Calu3 (cell line): ENCODE results near the gene TUBGCP5. TPM values are rescaled to one million over a fixed set of nuclear protein-coding genes. Genes with fewer than 3 reads are reported as not detected.
A peak's percentile ranks its signal among the peaks of the same experiment; 100 is the strongest.
"Not testable (repeated sequence)": the region's sequence is repeated elsewhere in the genome, so short reads cannot be mapped to it uniquely, and the experiment has no call there.

Experiments
- BruUV-seq: library from RNA; stranded (reverse); fragments of 400-500 nt; replicated peaks from 2 replicates; lab custom pipeline; 2021; lab: Mats Ljungman, UMichigan
- CTCF ChIA-PET: fragments of 300-600 bp; sonication (Branson Sonifier 250); formaldehyde crosslinking; loops from one replicate; lab custom pipeline; 2022; ENCODE audit warnings: antibody characterized with exemption; lab: Charles Lee
- DNase-seq: peaks from one replicate; pipeline ENCODE4 v3.0.0; 2022
- H3K27ac Mint-ChIP-seq: one replicate; pipeline ENCODE4 v1.8.0; 2022; ENCODE audit warnings: mixed read lengths; ENCODE audit not compliant: unreplicated experiment
- H3K27me3 Mint-ChIP-seq: one replicate; pipeline ENCODE4 v1.8.0; 2022; ENCODE audit warnings: mixed read lengths; ENCODE audit not compliant: unreplicated experiment
- H3K36me3 Mint-ChIP-seq: one replicate; pipeline ENCODE4 v1.8.0; 2022; ENCODE audit warnings: mild to moderate bottlenecking, moderate library complexity, mixed read lengths; ENCODE audit not compliant: insufficient read depth, unreplicated experiment
- H3K4me1 Mint-ChIP-seq: one replicate; pipeline ENCODE4 v1.8.0; 2022; ENCODE audit warnings: mild to moderate bottlenecking, low read depth, mixed read lengths; ENCODE audit not compliant: unreplicated experiment
- H3K4me3 Mint-ChIP-seq: one replicate; pipeline ENCODE4 v1.8.0; 2022; ENCODE audit warnings: mild to moderate bottlenecking, low read depth, moderate library complexity, mixed read lengths; ENCODE audit not compliant: unreplicated experiment
- H3K9me3 Mint-ChIP-seq: one replicate; pipeline ENCODE4 v1.8.0; 2022; ENCODE audit warnings: low read depth, mixed read lengths; ENCODE audit not compliant: unreplicated experiment
- intact Hi-C: fragments of 100-400 bp; cut with micrococcal nuclease; formaldehyde crosslinking; loops from one replicate; pipeline ENCODE4 v1.10.0; 2022; ENCODE audit not compliant: unreplicated experiment
- total RNA-seq: library from RNA; stranded (reverse); gene quantifications from 2 replicates; pipeline ENCODE4 v1.2.3, GENCODE V29; 2022
- TF ChIP-seq, protein P1 (sequence below): fragments of 200-600 bp; IDR thresholded peaks from one replicate; pipeline ENCODE4 v1.8.0; 2022; ENCODE audit warnings: antibody characterized with exemption; ENCODE audit not compliant: unreplicated experiment

TUBGCP5 gene
- total RNA-seq, 1 experiment from 2014 or later, result 6.8 TPM

DNA sequence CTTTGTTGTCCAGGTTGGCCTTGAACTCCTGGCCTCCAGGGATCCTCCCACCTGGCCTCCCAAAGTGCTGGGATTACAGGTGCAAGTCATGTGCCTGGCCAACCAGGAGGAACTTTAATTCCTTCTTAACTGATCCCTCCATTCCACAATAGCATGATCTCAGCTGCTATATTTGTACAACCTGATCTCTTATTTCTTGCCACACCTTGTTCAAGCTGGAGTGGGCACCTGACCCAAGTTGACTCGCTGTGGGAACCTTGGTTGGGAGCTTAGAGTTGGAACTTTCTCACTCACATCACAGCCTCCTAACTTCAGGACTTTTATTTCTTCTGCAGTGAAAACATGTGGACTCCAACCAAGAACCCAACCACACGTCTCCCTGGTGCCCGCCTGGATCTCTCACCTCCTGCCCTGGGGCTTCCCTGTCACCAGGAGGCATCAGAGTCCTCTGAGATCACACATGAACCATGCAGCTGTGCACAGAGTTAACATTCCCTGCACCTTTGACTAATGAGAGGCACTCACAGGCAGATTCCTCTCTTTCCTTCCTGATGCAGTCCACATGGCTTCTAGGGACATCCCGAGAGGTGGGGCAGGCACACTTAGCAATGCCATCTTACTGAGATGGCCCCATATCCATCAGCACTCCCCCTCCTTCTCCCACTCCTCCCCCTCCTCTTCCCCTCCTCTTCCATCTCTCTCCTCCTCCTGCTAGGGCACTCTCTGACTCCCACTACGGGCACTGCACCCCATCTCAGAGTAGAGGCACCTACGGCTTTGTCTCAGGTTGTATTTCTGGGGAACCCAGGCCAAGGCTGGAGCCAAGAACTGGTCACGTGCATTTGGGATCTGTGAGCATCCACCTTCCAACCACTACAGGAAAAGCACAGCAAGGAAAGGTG, 49.5 kb downstream of the TUBGCP5 start:
- intact Hi-C loops, result no loop called here
- no peak overlapping the region for H3K27ac Mint-ChIP-seq

DNA sequence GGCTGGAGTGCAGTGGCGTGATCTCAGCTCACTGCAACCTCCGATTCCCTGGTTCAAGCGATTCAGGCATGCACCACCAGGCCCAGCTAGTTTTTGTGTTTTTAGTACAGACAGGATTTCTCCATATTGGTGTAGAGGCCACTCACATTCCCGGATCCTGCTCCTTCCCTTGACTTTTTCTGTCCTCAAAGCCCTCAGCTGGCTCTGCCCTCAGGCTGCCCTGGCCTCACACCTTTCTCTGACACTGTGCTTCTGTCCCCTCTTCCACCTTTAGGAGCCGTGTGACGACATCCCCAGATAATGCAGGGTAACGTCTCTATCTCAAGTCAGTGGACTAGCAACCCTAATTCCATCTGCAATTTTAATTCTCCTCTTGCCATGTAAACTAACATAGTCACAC, 50.6 kb downstream of the TUBGCP5 start:
- TF ChIP-seq, protein P1, sequence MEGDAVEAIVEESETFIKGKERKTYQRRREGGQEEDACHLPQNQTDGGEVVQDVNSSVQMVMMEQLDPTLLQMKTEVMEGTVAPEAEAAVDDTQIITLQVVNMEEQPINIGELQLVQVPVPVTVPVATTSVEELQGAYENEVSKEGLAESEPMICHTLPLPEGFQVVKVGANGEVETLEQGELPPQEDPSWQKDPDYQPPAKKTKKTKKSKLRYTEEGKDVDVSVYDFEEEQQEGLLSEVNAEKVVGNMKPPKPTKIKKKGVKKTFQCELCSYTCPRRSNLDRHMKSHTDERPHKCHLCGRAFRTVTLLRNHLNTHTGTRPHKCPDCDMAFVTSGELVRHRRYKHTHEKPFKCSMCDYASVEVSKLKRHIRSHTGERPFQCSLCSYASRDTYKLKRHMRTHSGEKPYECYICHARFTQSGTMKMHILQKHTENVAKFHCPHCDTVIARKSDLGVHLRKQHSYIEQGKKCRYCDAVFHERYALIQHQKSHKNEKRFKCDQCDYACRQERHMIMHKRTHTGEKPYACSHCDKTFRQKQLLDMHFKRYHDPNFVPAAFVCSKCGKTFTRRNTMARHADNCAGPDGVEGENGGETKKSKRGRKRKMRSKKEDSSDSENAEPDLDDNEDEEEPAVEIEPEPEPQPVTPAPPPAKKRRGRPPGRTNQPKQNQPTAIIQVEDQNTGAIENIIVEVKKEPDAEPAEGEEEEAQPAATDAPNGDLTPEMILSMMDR, result no peak
- Mint-ChIP-seq H3K4me3 (no peak overlapping the region), H3K27ac (no peak overlapping the region), H3K27me3 (no peaks in the 10 kb centered on the region), H3K4me1 (no peaks in the 10 kb centered on the region), H3K9me3 (no peaks in the 10 kb centered on the region), H3K36me3 (no peaks in the 10 kb centered on the region)
- intact Hi-C loops, result no loop called here
- DNase-seq, result no peak
- no TSS peak for BruUV-seq
- CTCF ChIA-PET, result no interaction called here

More for the DNA sequence above, 49.5 kb downstream of the TUBGCP5 start:
- no peak for DNase-seq
- no peaks in the 10 kb centered on the region for H3K27me3 Mint-ChIP-seq
- H3K9me3 Mint-ChIP-seq, result no peaks in the 10 kb centered on the region
- no peaks in the 10 kb centered on the region for H3K36me3 Mint-ChIP-seq
- no TSS peak for BruUV-seq
- no peaks in the 10 kb centered on the region for H3K4me1 Mint-ChIP-seq
- no peak overlapping the region for H3K4me3 Mint-ChIP-seq
- CTCF ChIA-PET, result no interaction called here
- TF ChIP-seq, protein P1, result no peak

DNA sequence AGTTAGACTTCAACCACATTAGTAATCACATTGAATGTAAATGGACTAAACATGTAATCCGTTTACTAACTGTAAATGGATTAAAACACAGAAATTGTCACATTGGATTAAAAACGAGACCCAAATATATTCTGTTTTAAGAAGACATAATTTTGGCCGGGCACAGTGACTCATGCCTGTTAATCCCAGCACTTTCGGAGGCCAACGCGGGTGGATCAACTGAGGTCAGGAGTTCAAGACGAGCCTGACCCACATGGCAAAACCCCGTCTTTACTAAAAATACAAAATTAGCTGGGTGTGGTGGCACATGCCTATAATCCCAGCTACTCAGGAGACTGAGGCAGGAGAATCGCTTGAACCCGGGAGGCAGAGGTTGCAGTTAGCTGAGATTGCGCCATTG, 57.4 kb downstream of the TUBGCP5 start:
- CTCF ChIA-PET, BruUV-seq, H3K27me3 Mint-ChIP-seq, intact Hi-C loops, H3K27ac Mint-ChIP-seq, H3K4me1 Mint-ChIP-seq, H3K9me3 Mint-ChIP-seq, H3K4me3 Mint-ChIP-seq, DNase-seq: not testable (repeated sequence)
- peaks cover 12% of the 10 kb centered on the region for H3K36me3 Mint-ChIP-seq

DNA sequence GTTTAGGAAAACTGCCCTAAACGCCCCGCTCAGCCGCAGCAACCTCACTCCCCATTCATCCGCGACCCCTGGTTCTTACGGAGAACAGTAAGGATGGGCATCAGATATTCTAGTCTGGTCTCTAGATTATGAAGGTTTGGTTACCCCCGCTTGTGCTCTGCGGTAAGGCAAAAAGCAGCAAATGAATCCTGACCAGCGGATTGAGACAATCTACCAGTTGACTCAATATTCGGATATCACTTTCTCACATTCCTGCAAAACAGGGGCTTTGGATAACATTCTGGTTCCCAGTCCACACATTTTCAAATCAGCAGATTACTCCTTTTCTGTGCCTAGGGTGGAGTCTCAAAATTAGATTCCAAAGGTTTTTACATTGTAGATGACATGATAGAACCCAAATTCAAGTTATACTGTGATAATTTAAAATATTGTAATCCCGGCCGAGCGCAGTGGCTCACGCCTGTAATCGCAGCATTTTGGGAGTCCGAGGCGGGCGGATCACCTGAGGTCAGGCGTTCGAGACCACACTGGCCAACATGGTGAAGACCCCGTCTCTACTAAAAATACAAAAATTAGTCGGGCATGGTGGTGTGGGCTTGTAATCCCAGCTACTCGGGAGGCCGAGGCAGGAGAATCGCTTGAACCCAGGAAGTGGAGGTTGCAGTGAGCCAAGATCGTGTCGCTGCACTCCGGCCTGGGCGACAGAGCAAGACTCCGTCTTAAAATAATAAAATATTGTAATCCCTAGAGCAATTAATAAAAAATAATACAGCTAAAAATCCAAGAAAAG, 58.1 kb downstream of the TUBGCP5 start:
- no peaks in the 10 kb centered on the region for H3K4me1 Mint-ChIP-seq
- intact Hi-C loops, result no loop called here

More for the DNA sequence above, 58.1 kb downstream of the TUBGCP5 start:
- DNase-seq, result no peak
- TF ChIP-seq, protein P1, result no peak
- H3K4me3 Mint-ChIP-seq, result peak overlapping the region; percentile 54
- CTCF ChIA-PET, result no interaction called here
- H3K36me3 Mint-ChIP-seq, result peaks cover 12% of the 10 kb centered on the region
- no peaks in the 10 kb centered on the region for H3K9me3 Mint-ChIP-seq
- TSS peak; percentile 26 for BruUV-seq
- H3K27me3 Mint-ChIP-seq, result no peaks in the 10 kb centered on the region
- H3K27ac Mint-ChIP-seq, result no peak overlapping the region
